Stimulated activated CD4-positive, alpha-beta T cell treated with anti-CD3 and anti-CD28 coated beads, Interleukin-1b, Interleukin-23, amount 100 ng/mL, for 48 hours (primary cell): ENCODE measurements around the gene PFKFB1.

ENCODE experiments used
- DNase-seq: peaks from one replicate; pipeline ENCODE4 v3.0.0-alpha.2; 2020

The PFKFB1 gene

DNA sequence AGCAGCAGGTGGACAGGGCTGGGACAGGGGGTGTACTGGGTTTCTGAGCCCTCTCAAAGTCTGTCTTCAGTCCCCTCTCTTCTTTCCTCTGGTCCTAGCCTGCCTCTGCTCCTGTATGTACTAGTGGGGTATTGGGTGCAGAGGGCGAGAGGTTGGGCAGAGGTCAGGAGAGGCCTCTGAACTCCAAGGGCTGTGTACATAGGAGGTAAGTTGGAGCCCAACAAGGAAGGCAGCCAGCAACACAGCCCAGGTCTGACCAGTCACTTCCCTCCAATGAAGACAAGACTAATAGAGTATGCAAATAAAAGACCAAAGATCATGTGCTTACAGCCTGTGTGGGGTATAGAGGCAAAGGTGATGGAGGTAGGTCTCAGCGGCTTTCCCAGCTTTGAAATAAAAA, at the start of gene PFKFB1:
TSS of gene PFKFB1 (minus strand) at position 90 of the 400 bp plus-strand sequence. CDS start 181 bp downstream, outside the sequence.
- DNase-seq, result no peak

GRCh38 chrX:55041514-55041913, 47.5 kb upstream of the PFKFB1 start:
- DNase-seq, result no peak

DNA sequence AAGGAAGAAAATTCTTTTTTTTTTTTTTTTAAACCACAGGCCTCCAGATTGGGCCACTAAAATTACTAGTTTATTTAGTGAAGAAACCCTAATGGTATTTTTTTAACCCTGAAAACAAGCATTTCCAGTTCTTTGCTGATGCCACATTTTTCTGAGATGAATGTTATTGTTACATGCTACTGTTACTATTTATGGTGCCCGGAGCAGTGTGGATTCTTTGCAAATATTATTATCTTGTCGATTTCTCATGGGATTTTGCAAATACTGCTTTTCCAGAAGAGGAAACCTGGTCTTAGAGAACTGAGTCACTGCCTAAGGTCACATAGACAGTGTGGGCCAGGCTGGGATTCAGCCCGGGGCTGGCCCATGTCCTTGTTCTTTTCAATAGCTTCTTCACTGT, 45.5 kb upstream of the PFKFB1 start:
- DNase-seq, result no peak

DNA sequence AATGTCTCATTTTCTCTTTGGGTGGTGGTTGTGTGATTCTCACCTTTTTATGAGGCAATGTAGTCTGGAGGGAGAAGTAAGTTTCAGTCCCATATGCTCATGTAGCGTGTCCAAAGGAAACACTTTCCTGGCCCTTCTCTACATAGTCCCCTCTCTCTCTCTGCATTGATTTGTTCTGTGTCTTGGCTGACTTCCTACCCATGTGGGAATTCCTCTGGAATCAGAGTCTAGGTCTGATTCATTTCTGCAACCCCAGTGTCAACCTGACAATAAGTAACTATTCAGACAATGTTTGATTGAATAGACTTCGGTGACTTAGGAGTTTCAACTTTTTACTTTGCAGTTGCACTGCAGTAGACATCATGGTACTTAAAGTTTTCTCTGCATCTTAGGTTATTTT, 39.4 kb upstream of the PFKFB1 start:
- no peak for DNase-seq

- DNase-seq, result no peak
Measured at GRCh38 chrX:55030271-55031205, 36.5 kb upstream of the PFKFB1 start, which contains the start of gene ALAS2. Gene ALAS2 (minus strand): TSS chrX:55030977. CDS start chrX:55026000, 4,977 bp downstream.

DNA sequence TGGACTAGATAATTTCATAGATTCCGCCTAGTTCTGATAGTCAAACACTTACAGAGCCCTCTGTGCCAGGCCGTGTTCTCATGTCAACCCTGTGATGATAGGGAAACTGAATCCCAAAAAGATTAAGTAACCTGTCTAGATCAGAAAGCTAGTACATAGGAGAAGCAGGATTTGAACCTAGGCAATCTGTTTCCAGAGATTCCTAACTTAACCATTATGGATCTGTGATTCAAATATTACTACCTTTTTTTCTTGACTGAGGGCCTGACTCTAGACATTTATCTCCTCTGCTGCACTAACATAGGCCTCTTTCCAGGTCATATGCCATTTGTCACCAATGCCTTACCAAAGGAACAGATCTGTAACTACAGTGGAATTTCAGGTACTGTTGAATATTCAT, 35.3 kb upstream of the PFKFB1 start:
- DNase-seq, result no peak

- DNase-seq, result no peak
Measured at GRCh38 chrX:55028611-55029010, 34.6 kb upstream of the PFKFB1 start.

DNA sequence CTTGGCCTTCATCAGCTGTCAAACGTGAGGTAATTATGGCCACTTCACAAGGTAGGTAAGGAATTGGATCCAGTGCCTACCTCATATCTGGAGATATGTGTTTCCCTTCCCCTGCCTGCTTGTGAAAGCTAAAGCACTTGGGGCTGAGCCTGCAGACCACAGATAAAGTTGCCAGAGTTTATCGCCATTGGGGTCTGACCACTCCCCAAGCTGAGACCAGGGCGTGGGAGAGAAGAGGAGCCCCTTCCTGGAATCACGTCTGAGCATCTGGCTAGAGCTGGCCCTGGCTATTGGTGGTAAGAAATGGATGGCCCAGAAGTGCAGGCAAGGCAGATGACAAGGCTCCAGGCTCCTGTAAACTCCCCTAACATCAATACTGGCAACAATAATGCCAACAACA, 34.1 kb upstream of the PFKFB1 start:
- no peak for DNase-seq

DNA sequence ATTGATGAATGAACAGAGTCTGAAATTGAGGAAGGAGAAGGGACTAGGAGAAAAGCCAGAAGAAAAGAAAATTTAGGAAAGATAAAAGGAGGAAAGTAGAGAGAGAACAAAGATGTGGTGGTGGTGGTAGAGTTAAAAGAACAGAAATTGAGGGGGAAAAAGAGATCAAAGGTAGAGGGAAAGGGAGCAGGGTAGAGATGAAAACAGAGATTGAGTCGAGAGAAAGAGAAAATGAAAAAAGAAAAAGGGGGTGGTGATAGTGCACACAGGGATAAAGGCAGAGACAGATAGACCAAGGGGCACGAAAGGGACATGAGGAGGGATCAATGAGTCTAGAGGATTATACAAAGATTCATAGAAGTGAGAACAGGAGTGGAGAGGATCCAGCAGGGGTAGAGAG, 32.9 kb upstream of the PFKFB1 start:
- no peak for DNase-seq

DNA sequence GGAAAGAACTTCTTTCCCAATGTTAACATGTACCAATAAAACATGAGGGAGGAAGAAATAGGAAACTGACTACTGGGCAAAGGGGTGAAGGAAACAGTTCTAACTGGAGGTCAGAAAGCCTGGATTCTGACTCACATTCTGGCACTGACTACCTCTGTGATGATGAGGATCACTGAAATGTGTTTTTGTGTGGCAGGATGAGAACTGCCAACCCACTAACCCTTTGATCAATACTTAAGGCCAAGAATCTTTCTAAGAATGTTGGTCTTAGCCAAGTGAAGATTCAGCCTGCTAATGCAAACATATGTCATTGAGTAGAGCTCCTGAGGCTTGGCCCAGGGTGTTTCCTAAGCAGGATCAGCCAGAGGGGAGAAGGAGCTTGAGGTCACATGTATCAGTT, 32.2 kb upstream of the PFKFB1 start:
- no peak for DNase-seq

- no peak for DNase-seq
Measured at GRCh38 chrX:55014897-55015299, 20.9 kb upstream of the PFKFB1 start.

DNA sequence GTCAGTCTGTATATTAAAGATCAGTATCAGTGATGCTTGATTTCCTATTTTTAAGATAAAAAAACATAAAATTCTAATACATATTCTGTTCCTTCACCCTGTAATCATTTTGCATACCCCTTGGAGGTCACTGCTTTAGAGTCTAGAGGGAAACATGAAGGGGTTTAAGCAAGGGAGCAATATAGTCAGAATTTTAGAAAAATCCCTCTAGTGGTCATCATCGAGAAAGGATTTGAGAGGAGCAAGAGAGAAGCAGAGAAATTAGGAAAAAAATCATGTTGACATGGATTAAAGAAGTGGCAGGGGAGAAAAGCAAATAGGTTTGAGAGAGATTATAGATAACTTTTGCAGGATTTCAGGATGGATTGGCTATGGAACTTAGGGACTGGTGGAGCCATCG, 17.3 kb upstream of the PFKFB1 start:
- no peak for DNase-seq

DNA sequence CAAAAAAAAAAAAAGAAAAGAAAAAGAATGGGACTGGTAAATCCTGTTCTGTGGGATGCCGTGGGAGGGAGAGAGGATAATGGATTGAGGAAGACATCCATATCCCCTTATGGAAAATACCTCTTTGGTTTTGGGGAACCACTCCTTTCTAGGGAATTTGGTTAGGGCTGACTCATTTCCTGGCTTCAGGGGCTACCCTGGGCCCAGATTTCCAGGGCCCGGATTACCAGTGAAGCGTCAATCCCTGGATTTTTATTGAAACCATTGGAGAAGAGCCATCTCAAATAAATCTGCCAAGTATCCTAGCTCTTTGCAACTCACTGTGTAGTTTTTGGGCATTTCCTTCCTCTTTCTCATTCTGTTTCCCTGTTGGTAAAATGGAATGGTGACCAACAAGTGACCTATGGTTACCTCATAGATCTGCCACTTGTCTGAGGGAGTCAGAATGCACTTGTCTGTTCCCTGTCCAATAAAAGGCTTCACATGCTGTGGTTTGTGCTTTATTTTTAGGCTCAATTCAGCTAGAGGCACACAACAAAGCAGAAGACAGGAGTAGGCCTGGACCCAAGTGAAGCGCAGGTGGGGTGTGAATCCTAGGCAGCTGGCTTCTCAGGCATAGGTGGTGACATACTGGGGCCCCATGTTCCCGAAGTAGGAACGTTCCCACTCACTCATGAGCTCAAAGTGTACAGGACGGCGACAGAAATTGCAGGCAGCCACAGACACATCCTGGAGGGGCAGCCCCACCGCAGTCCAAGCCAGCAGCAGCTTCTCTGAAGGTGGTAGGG, 14.8 kb upstream of the PFKFB1 start:
- DNase-seq, result peak; percentile 5

- DNase-seq, result no peak
Measured at GRCh38 chrX:55007656-55008055, 13.7 kb upstream of the PFKFB1 start.

DNA sequence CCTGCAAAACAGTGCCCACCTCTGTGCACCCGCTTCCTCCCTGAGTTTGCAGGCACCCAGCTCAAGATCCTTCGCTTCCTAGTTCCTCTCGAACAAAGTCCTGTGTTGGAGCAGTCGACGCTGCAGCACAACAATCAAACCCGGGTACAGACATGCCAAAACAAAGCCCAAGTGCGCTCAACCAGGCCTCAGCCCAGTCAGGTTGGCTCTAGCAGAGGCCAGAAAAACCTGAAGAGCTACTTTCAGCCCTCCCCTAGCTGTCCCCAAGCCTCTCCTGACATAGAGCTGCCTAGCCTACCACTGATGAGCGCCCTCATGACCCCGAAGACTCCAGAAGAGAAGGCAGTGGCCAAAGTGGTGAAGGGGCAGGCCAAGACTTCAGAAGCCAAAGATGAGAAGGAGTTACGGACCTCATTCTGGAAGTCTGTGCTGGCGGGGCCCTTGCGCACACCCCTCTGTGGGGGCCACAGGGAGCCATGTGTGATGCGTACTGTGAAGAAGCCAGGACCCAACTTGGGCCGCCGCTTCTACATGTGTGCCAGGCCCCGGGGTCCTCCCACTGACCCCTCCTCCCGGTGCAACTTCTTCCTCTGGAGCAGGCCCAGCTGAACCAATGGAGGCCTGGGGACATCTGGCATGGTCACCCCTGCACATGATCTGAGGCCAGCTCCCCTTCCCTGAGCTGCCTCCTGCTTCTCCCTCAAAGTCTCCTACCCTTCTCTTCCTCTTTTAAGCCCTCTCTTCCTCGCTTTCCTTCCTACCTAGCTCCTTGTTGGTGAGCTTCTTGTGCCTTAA, 13.0 kb upstream of the PFKFB1 start:
- DNase-seq, result no peak

- DNase-seq, result no peak
Measured at GRCh38 chrX:55005256-55005655, 11.3 kb upstream of the PFKFB1 start.

GRCh38 chrX:55004231-55004630, 10.2 kb upstream of the PFKFB1 start:
- no peak for DNase-seq

- peak; percentile 87 for DNase-seq
Measured at GRCh38 chrX:54999717-55000598, 6.0 kb upstream of the PFKFB1 start, which contains the start of gene APEX2. Gene APEX2 (plus strand): TSS chrX:55000363. CDS start chrX:55000423, 60 bp downstream.

- DNase-seq, result no peak
Measured at GRCh38 chrX:54995621-54996020, 1.6 kb upstream of the PFKFB1 start.

DNA sequence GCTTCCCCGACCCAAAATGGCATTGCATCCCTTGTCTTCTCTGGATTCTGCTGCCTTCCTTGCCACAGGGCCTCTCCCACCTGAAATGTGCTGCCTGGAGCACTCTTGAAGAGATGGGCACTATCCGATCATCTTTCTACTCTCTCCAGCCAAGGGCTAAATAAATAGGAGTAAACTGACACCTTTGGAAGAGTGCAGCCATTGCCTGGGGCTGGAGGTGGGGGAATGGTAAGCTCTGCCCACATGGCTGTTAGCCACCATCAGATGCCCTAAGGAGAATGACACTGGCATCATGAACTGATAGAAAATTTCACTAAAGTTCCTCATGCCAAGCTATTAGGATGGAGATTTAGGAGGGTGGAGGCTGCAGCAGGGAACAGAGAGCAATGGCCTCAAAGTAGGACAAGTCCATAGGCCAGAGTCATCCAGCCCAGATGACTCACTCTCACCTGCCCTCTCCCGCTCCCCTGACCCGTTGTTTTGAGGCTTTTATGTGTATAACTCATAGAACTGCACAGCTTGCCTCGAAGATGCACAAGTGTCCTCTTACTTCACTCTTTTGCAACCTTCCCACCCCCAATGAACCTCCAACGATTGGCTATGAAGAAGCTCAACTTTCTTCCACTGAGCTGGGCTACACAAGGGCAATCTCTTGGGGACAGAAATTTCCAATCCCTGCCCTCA, 822 bp upstream of the PFKFB1 start:
- DNase-seq, result no peak
